OCI-LY7 (cell line): ENCODE data around the gene CHRD. TPM values are rescaled to one million over a fixed set of nuclear protein-coding genes. Genes with fewer than 3 reads are reported as not detected.

ENCODE experiments used
- Bru-seq: library from RNA; stranded (reverse); fragments of 400-500 nt; gene quantifications from one replicate; lab custom pipeline; 2021; lab: Mats Ljungman, UMichigan
- BruChase-seq, 2 experiments: library from RNA; stranded (reverse); fragments of 400-500 nt; gene quantifications; one replicate each; lab custom pipeline; 2021; lab: Mats Ljungman, UMichigan
- BruUV-seq: library from RNA; stranded (reverse); fragments of 400-500 nt; replicated peaks from 2 replicates; lab custom pipeline; 2021; lab: Mats Ljungman, UMichigan
- CTCF ChIA-PET: fragments of 300-600 bp; sonication (Branson Sonifier 250); formaldehyde crosslinking; loops from one replicate; lab custom pipeline; 2022; ENCODE audit warnings: antibody characterized with exemption; ENCODE audit not compliant: unreplicated experiment; lab: Charles Lee
- POLR2A ChIA-PET: fragments of 300-600 bp; sonication (Branson Sonifier 250); formaldehyde crosslinking; loops from one replicate; lab custom pipeline; 2022; ENCODE audit warnings: antibody characterized with exemption; lab: Charles Lee
- DNase-seq: peaks from one replicate; pipeline ENCODE4 v3.0.0-alpha.2; 2015; ENCODE audit warnings: low spot score
- H2AFZ ChIP-seq: fragments of 200-600 bp; sonication (generic), shearing (Covaris generic); 2 replicates; pipeline ENCODE4 v1.6.1; 2014; ENCODE audit warnings: mild to moderate bottlenecking, antibody characterized with exemption, low read length, moderate library complexity
- H3K27ac ChIP-seq: fragments of 200-600 bp; sonication (generic); 2 replicates; pipeline ENCODE4 v1.5.1; 2014; ENCODE audit warnings: mixed run types, low read depth, mild to moderate bottlenecking, moderate library complexity, low read length, inconsistent platforms; ENCODE audit not compliant: poor library complexity, severe bottlenecking
- H3K36me3 ChIP-seq: fragments of 200-600 bp; sonication (generic); 2 replicates; pipeline ENCODE4 v1.6.1; 2014; ENCODE audit warnings: mild to moderate bottlenecking, antibody characterized with exemption, low read length, moderate library complexity, mixed read lengths; ENCODE audit not compliant: insufficient read depth
- H3K4me1 ChIP-seq: fragments of 200-600 bp; sonication (generic); 2 replicates; pipeline ENCODE4 v1.5.1; 2014; ENCODE audit warnings: mild to moderate bottlenecking, low read length; ENCODE audit not compliant: insufficient read depth, poor library complexity, severe bottlenecking
- H3K4me2 ChIP-seq: fragments of 200-600 bp; sonication (generic); 2 replicates; pipeline ENCODE4 v1.6.1; 2014; ENCODE audit warnings: mild to moderate bottlenecking, low read length
- H3K4me3 ChIP-seq: fragments of 200-600 bp; sonication (generic); 2 replicates; pipeline ENCODE4 v1.5.1; 2014; ENCODE audit warnings: mild to moderate bottlenecking, low read depth, low read length; ENCODE audit not compliant: poor library complexity, severe bottlenecking
- H3K79me2 ChIP-seq: fragments of 200-600 bp; sonication (generic); 2 replicates; pipeline ENCODE4 v1.6.1; 2016; ENCODE audit warnings: low read depth, mild to moderate bottlenecking, low read length, moderate library complexity, mixed read lengths; ENCODE audit not compliant: insufficient read depth
- H3K9me2 ChIP-seq: fragments of 200-600 bp; sonication (generic); 2 replicates; pipeline ENCODE4 v1.6.1; 2016; ENCODE audit warnings: mild to moderate bottlenecking, low read length, mixed read lengths; ENCODE audit not compliant: insufficient read depth
- H3K9me3 ChIP-seq: fragments of 200-600 bp; sonication (generic); 2 replicates; pipeline ENCODE4 v1.6.1; 2014; ENCODE audit warnings: mild to moderate bottlenecking, mixed run types, low read length, mixed read lengths
- H4K20me1 ChIP-seq: fragments of 200-600 bp; sonication (generic); 2 replicates; pipeline ENCODE4 v1.6.1; 2014; ENCODE audit warnings: mild to moderate bottlenecking, antibody characterized with exemption, low read length, moderate library complexity, mixed read lengths; ENCODE audit not compliant: insufficient read depth
- EZH2phosphoT487 ChIP-seq: fragments of 200-600 bp; sonication (generic); IDR thresholded peaks from 2 replicates; pipeline ENCODE4 v1.6.1; 2018; ENCODE audit warnings: low read depth, borderline replicate concordance, mild to moderate bottlenecking, mixed run types, antibody characterized with exemption, low read length, moderate library complexity, mixed read lengths
- intact Hi-C: fragments of 100-400 bp; cut with micrococcal nuclease; formaldehyde crosslinking; loops from one replicate; pipeline ENCODE4 v1.10.0; 2022; ENCODE audit not compliant: unreplicated experiment
- long read RNA-seq: library from polyadenylated mRNA; stranded (forward); transcript quantifications from one replicate; pipeline ENCODE4 v2.0.0, GENCODE V29; 2022
- total RNA-seq, 2 experiments: library from RNA; depleted of rRNA in 1 of 2; stranded (reverse); fragments of >200 nt in 1 of 2; shearing (Covaris generic) in 1 of 2; gene quantifications; 2 replicates each; pipeline ENCODE4 v1.2.3, GENCODE V29; 2014 to 2022
- TF ChIP-seq, protein P1 (sequence below): fragments of 200-600 bp; sonication (generic); conservative IDR thresholded peaks from 2 replicates; pipeline ENCODE4 v1.5.1; 2014; ENCODE audit warnings: mild to moderate bottlenecking, antibody characterized with exemption, low read length, moderate library complexity, mixed read lengths

Gene CHRD
- 0.16 TPM in 1 of 2 replicates, not detected in the other for total RNA-seq (2014; rRNA removed; shearing (Covaris generic))
- total RNA-seq (2022): 0.07 TPM in 1 of 2 replicates, not detected in the other
- not detected for Bru-seq, nascent RNA
- BruChase-seq, experiment 1, labeled RNA remaining after a 6-hour chase: not detected
- not detected for BruChase-seq, experiment 2, labeled RNA remaining after a 2-hour chase
- long read RNA-seq: 0 reads

DNA sequence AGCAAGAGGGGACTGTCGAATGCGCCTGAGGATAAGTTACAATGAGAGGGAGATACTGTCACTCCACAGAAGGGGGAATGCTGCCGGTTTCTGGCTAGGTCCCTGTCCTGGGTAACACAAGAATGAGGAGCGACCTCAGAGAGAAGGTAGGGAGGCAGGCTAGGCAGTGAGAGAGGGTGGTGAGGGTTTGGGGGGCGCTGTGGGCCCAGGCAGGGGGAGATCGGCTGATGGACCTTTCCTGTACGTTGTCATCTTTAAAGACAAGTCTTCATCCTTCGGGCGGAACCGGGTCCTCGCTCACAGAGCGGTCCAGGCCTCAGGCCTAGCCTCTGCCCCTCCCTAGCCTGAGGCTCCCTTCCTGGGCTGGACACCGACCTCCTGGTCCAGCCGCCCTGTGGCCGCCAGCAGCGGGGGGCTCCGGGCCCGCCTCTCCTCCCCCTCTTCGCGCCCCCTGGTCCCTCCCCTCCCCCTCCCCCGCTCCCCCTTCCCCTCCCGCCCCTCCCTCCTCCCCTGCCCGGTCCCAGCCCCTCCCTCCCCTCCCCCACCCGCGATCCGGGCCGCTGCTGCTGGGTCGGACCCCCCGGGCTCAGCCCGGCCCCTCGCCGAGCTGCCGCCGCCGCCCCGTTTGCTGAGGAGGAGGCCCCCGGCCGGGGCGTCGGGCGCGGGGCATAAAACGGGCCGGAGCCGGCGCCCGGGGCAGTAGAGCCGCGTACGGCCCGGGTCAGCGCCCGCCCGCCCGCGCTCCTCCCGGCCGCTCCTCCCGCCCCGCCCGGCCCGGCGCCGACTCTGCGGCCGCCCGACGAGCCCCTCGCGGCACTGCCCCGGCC lies at the start of gene CHRD:
Gene CHRD (plus strand): TSS at position 697 of the 827 bp plus-strand sequence. CDS start 265 bp downstream, outside the sequence.
- Histone ChIP-seq H3K4me3 (no peak within 1 kb of the TSS), H3K27ac (no peak within 1 kb of the TSS), H3K9me3 (no peaks in the 10 kb centered on the region), H3K36me3 (no peaks in the 10 kb centered on the region), H2AFZ (no peak within 1 kb of the TSS), H3K79me2 (no peaks in the 10 kb centered on the region), H3K4me1 (peaks cover 9% of the 10 kb centered on the region), H3K4me2 (no peak within 1 kb of the TSS), H3K9me2 (no peaks in the 10 kb centered on the region), H4K20me1 (no peaks in the 10 kb centered on the region)
- no peak for DNase-seq
- POLR2A ChIA-PET: interaction anchor here (0.6 kb wide), 1 partner anchor 306 kb away, joined by 3 read pairs; no protein-coding TSS in a partner anchor
- CTCF ChIA-PET: no interaction called here
- TF ChIP-seq, protein P1, sequence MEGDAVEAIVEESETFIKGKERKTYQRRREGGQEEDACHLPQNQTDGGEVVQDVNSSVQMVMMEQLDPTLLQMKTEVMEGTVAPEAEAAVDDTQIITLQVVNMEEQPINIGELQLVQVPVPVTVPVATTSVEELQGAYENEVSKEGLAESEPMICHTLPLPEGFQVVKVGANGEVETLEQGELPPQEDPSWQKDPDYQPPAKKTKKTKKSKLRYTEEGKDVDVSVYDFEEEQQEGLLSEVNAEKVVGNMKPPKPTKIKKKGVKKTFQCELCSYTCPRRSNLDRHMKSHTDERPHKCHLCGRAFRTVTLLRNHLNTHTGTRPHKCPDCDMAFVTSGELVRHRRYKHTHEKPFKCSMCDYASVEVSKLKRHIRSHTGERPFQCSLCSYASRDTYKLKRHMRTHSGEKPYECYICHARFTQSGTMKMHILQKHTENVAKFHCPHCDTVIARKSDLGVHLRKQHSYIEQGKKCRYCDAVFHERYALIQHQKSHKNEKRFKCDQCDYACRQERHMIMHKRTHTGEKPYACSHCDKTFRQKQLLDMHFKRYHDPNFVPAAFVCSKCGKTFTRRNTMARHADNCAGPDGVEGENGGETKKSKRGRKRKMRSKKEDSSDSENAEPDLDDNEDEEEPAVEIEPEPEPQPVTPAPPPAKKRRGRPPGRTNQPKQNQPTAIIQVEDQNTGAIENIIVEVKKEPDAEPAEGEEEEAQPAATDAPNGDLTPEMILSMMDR: no peak
- TF ChIP-seq EZH2phosphoT487: no peak
- intact Hi-C loops: no loop called here
- BruUV-seq: no TSS peak

DNA sequence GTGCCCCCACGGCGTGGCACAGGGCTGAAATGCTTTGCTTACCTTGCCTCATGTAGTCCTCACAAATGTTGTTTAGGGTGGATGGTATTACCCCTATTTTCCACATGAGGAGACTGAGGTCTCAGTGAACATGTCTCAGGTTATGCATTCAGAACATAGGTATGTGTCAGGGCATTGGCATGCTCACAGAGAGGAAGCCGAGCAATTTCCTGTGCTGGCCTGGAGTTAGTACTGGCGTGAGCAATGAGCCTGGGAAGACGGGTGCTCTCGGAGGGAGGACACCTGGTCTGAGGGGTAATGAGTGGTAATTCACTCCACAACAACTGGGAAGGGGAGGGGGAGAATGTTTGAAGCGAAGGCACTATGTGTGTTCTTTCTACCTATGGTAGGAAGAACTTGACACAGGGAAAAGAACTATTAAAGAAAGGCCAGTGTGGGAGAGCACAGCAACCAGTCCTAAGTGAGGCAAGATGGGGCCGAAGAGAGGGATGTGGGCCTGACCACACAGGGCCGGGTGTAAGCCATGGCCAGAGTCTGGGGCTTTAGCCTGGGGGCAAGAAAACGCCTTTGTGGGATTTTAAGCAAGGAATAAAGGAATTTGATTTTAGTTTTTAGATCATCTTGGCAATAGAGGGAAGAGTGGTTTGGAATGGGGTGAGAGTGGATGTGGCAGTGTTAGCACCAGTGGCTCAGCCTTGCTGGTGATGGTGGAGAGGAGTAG lies 47.3 kb upstream of the CHRD start:
- Histone ChIP-seq H4K20me1 (peaks cover 4% of the 10 kb centered on the region; the same call in 1 of the 2 replicates), H3K27ac (no peak overlapping the region), H3K4me3 (no peak overlapping the region), H3K4me2 (no peak overlapping the region), H2AFZ (no peak overlapping the region), H3K79me2 (no peaks in the 10 kb centered on the region), H3K9me3 (no peaks in the 10 kb centered on the region), H3K9me2 (no peaks in the 10 kb centered on the region), H3K4me1 (peaks cover 8% of the 10 kb centered on the region), H3K36me3 (peaks cover 79% of the 10 kb centered on the region)
- TF ChIP-seq, protein P1: no peak
- TF ChIP-seq EZH2phosphoT487: no peak
- CTCF ChIA-PET: no interaction called here
- BruUV-seq: no TSS peak
- POLR2A ChIA-PET: no interaction called here
- no peak for DNase-seq
- intact Hi-C loops: no loop called here
